IPS-18c (cell line): ENCODE measurements around the gene SMIM30.
"Not testable (repeated sequence)": the region's sequence is repeated elsewhere in the genome, so short reads cannot be mapped to it uniquely, and the experiment has no call there.

Source experiments
- H3K4me3 ChIP-seq: 2 replicates; pipeline ENCODE4 v1.7.0; 2013; ENCODE audit warnings: low read depth, mild to moderate bottlenecking, low read length, moderate library complexity; ENCODE audit not compliant: insufficient read depth
- H3K9me3 ChIP-seq: one replicate; pipeline ENCODE4 v1.6.1; 2013; ENCODE audit warnings: mild to moderate bottlenecking, low read length, moderate library complexity; ENCODE audit not compliant: control insufficient read depth, insufficient read depth

The SMIM30 gene

GRCh38 chr7:113120647-113121046 is 2.3 kb upstream of the SMIM30 start:
- no peak overlapping the region for H3K4me3 ChIP-seq
- H3K9me3 ChIP-seq, result no peaks in the 10 kb centered on the region

- Histone ChIP-seq H3K9me3 (no peaks in the 10 kb centered on the region), H3K4me3 (no peak overlapping the region)
These were observed 1.1 kb upstream of the SMIM30 start for GRCh38 chr7:113119429-113119828.

- H3K4me3 ChIP-seq, result peak overlapping the region; percentile 56
- not testable (repeated sequence) for H3K9me3 ChIP-seq
These were observed 980 bp downstream of the SMIM30 start for GRCh38 chr7:113117374-113117774.

- Histone ChIP-seq H3K9me3 (no peaks in the 10 kb centered on the region), H3K4me3 (no peak overlapping the region)
These were observed 4.4 kb downstream of the SMIM30 start for GRCh38 chr7:113113912-113114311.

GRCh38 chr7:113109718-113110117 is 8.6 kb downstream of the SMIM30 start:
- Histone ChIP-seq H3K4me3 (no peak overlapping the region), H3K9me3 (no peaks in the 10 kb centered on the region)

- H3K9me3 ChIP-seq, result no peaks in the 10 kb centered on the region
- H3K4me3 ChIP-seq, result no peak overlapping the region
These were observed 18.2 kb downstream of the SMIM30 start for GRCh38 chr7:113100121-113100603.

- Histone ChIP-seq H3K9me3 (no peaks in the 10 kb centered on the region), H3K4me3 (no peak overlapping the region)
These were observed 19.0 kb downstream of the SMIM30 start for GRCh38 chr7:113099284-113099919.

- Histone ChIP-seq H3K4me3 (no peak overlapping the region), H3K9me3 (no peaks in the 10 kb centered on the region)
These were observed 23.7 kb downstream of the SMIM30 start for GRCh38 chr7:113094517-113095249.

GRCh38 chr7:113093561-113093960 is 24.8 kb downstream of the SMIM30 start:
- no peaks in the 10 kb centered on the region for H3K9me3 ChIP-seq
- H3K4me3 ChIP-seq, result no peak overlapping the region

GRCh38 chr7:113092762-113093161 is 25.6 kb downstream of the SMIM30 start:
- no peaks in the 10 kb centered on the region for H3K9me3 ChIP-seq
- no peak overlapping the region for H3K4me3 ChIP-seq

- Histone ChIP-seq H3K4me3 (no peak overlapping the region; the same call in 1 of the 2 replicates), H3K9me3 (no peaks in the 10 kb centered on the region)
These were observed 31.0 kb downstream of the SMIM30 start for GRCh38 chr7:113087071-113087998.

GRCh38 chr7:113086431-113086888 is 31.9 kb downstream of the SMIM30 start, which contains the start of gene GPR85:
TSS of gene GPR85 (minus strand) at chr7:113086827. CDS start at chr7:113084721, 2,106 bp downstream.
- H3K4me3 ChIP-seq, result peak within 1 kb of the TSS; percentile 63
- H3K9me3 ChIP-seq, result no peaks in the 10 kb centered on the region

GRCh38 chr7:113085781-113086390 is 32.5 kb downstream of the SMIM30 start:
- Histone ChIP-seq H3K9me3 (no peaks in the 10 kb centered on the region), H3K4me3 (peak overlapping the region; percentile 10; the same call in 1 of the 2 replicates)

GRCh38 chr7:113084496-113085172 is 33.7 kb downstream of the SMIM30 start:
- Histone ChIP-seq H3K9me3 (no peaks in the 10 kb centered on the region), H3K4me3 (no peak overlapping the region)

- H3K9me3 ChIP-seq, result no peaks in the 10 kb centered on the region
- no peak overlapping the region for H3K4me3 ChIP-seq
These were observed 34.4 kb downstream of the SMIM30 start for GRCh38 chr7:113083816-113084495.
